ENCODE data around the gene MTM1.

DNA sequence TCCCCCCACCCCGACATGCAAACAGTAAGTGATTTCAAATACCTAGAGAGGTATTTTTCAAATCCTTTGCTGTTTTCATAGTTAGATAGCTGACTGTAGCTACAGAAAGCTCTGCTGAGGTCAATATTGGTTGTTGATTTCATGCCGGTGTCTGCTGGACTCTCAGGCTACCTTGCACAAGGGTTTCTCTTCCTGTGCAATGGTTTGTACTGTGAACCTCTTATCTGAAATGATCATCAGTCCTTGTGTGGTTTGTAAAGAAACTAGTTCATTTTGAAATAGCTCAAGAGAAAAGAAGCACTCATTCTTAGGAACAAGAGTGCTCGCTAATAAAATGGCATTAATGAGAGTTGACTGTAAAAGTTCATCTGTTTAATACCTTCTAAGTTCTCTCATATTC lies 2.1 kb downstream of the MTM1 start:
- TF ChIP-seq, protein P1, sequence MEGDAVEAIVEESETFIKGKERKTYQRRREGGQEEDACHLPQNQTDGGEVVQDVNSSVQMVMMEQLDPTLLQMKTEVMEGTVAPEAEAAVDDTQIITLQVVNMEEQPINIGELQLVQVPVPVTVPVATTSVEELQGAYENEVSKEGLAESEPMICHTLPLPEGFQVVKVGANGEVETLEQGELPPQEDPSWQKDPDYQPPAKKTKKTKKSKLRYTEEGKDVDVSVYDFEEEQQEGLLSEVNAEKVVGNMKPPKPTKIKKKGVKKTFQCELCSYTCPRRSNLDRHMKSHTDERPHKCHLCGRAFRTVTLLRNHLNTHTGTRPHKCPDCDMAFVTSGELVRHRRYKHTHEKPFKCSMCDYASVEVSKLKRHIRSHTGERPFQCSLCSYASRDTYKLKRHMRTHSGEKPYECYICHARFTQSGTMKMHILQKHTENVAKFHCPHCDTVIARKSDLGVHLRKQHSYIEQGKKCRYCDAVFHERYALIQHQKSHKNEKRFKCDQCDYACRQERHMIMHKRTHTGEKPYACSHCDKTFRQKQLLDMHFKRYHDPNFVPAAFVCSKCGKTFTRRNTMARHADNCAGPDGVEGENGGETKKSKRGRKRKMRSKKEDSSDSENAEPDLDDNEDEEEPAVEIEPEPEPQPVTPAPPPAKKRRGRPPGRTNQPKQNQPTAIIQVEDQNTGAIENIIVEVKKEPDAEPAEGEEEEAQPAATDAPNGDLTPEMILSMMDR (conservative IDR thresholded peaks at IDR 0.05), result no peak
- TF ChIP-seq EZH2 (IDR thresholded peaks at IDR 0.05; ENCODE audit: low read depth), result no peak

All from PC-9 (cell line).